ENCODE data around the gene TMEM253.

- TF ChIP-seq POLR2A (IDR thresholded peaks at IDR 0.05; ENCODE audit: low read length) = no peak
- no peak for TF ChIP-seq GATA1 (IDR thresholded peaks at IDR 0.05; ENCODE audit: low read depth, low read length)
These were observed 4.4 kb upstream of the TMEM253 start for GRCh38 chr14:21096438-21096837.
